WTC11 (cell line): ENCODE data around the gene SPRTN. TPM values are rescaled to one million over a fixed set of nuclear protein-coding genes. Genes with fewer than 3 reads are reported as not detected.

ENCODE experiments used
- ATAC-seq: fragments of 200-7000 bp; cut with Tn5 transposase; 2 replicates; pipeline ENCODE4 v1.10.0; 2021; ENCODE audit warnings: mild to moderate bottlenecking, moderate library complexity
- CTCF ChIA-PET: fragments of 300-600 bp; sonication (Branson Sonifier 250); formaldehyde crosslinking; loops from one replicate; lab custom pipeline; 2021; ENCODE audit warnings: antibody characterized with exemption; lab: Charles Lee
- POLR2A ChIA-PET: fragments of 350-600 bp; sonication (Branson Sonifier 250); formaldehyde crosslinking; loops from one replicate; lab custom pipeline; 2021; ENCODE audit warnings: antibody characterized with exemption; lab: Charles Lee
- DNase-seq: peaks from one replicate; pipeline ENCODE4 v3.0.0; 2021; ENCODE audit warnings: low spot score
- H3K27ac Mint-ChIP-seq: 2 replicates; pipeline ENCODE4 v1.8.0; 2021; ENCODE audit warnings: mixed read lengths
- H3K27me3 Mint-ChIP-seq: 2 replicates; pipeline ENCODE4 v1.8.0; 2021; ENCODE audit warnings: low read depth, mild to moderate bottlenecking, moderate library complexity, mixed read lengths
- H3K36me3 Mint-ChIP-seq: 2 replicates; pipeline ENCODE4 v1.8.0; 2021; ENCODE audit warnings: mixed read lengths
- H3K4me1 Mint-ChIP-seq: 2 replicates; pipeline ENCODE4 v1.8.0; 2022; ENCODE audit warnings: mixed read lengths
- H3K4me3 Mint-ChIP-seq: 2 replicates; pipeline ENCODE4 v1.8.0; 2021; ENCODE audit warnings: mild to moderate bottlenecking, moderate library complexity, mixed read lengths
- H3K9me3 Mint-ChIP-seq: 2 replicates; pipeline ENCODE4 v1.8.0; 2021; ENCODE audit warnings: mixed read lengths
- AR ChIP-seq: fragments of 250-450 bp; sonication (Bioruptor Pico); IDR thresholded peaks from 2 replicates; pipeline ENCODE4 v1.9.0; 2021; ENCODE audit warnings: mild to moderate bottlenecking
- ATF6 ChIP-seq: sonication (generic); formaldehyde crosslinking; IDR thresholded peaks from 2 replicates; pipeline ENCODE4 v1.8.1; 2023; ENCODE audit warnings: mild to moderate bottlenecking, missing genetic modification reagents
- CREB1 ChIP-seq: sonication (generic); formaldehyde crosslinking; IDR thresholded peaks from 2 replicates; pipeline ENCODE4 v1.8.0; 2023; ENCODE audit warnings: mild to moderate bottlenecking, missing genetic modification reagents
- ERG ChIP-seq: fragments of 250-450 bp; sonication (Bioruptor Pico); IDR thresholded peaks from 2 replicates; pipeline ENCODE4 v1.8.0; 2021; ENCODE audit warnings: mild to moderate bottlenecking
- FOXP4 ChIP-seq: sonication (generic); formaldehyde crosslinking; IDR thresholded peaks from 2 replicates; pipeline ENCODE4 v1.8.0; 2022; ENCODE audit warnings: mild to moderate bottlenecking, missing genetic modification reagents
- MLX ChIP-seq: sonication (generic); formaldehyde crosslinking; IDR thresholded peaks from 2 replicates; pipeline ENCODE4 v1.8.1; 2023; ENCODE audit warnings: mild to moderate bottlenecking, missing genetic modification reagents, moderate library complexity
- SMAD4 ChIP-seq: sonication (generic); formaldehyde crosslinking; IDR thresholded peaks from 2 replicates; pipeline ENCODE4 v1.8.0; 2022; ENCODE audit warnings: mild to moderate bottlenecking, missing genetic modification reagents
- SP1 ChIP-seq: sonication (generic); formaldehyde crosslinking; conservative IDR thresholded peaks from 2 replicates; pipeline ENCODE4 v1.8.1; 2022; ENCODE audit warnings: missing genetic modification reagents
- STAT6 ChIP-seq: sonication (generic); formaldehyde crosslinking; conservative IDR thresholded peaks from 2 replicates; pipeline ENCODE4 v1.8.1; 2023; ENCODE audit warnings: mild to moderate bottlenecking, low read depth, missing genetic modification reagents, moderate library complexity
- ZNF232 ChIP-seq: sonication (generic); formaldehyde crosslinking; IDR thresholded peaks from 2 replicates; pipeline ENCODE4 v1.8.0; 2022; ENCODE audit warnings: mild to moderate bottlenecking, missing genetic modification reagents
- ZNF396 ChIP-seq: fragments of 250-450 bp; sonication (Bioruptor Pico); IDR thresholded peaks from 2 replicates; pipeline ENCODE4 v1.8.0; 2021; ENCODE audit warnings: mild to moderate bottlenecking, moderate library complexity, borderline replicate concordance
- ZNF512 ChIP-seq: sonication (generic); formaldehyde crosslinking; IDR thresholded peaks from 2 replicates; pipeline ENCODE4 v1.8.1; 2022; ENCODE audit warnings: missing genetic modification reagents, borderline replicate concordance
- total RNA-seq: library from RNA; stranded (reverse); gene quantifications from 3 replicates; pipeline ENCODE4 v1.2.3, GENCODE V29; 2021

SPRTN gene
- total RNA-seq, 1 experiment from 2014 or later, result 14.6 TPM

- H3K27me3 Mint-ChIP-seq, result peaks cover 9% of the 10 kb centered on the region
- H3K9me3 Mint-ChIP-seq, result no peaks in the 10 kb centered on the region
- CTCF ChIA-PET, result no interaction called here
- no peaks in the 10 kb centered on the region for H3K4me1 Mint-ChIP-seq
- TF ChIP-seq SP1 (no peak), ZNF396 (CRISPR knock-in tag) (no peak), FOXP4 (CRISPR knock-in tag) (no peak), ZNF512 (no peak), SMAD4 (CRISPR knock-in tag) (no peak), ERG (no peak), MLX (CRISPR knock-in tag) (no peak), ZNF232 (CRISPR knock-in tag) (no peak), CREB1 (no peak)
- H3K27ac Mint-ChIP-seq, result no peak overlapping the region
- H3K4me3 Mint-ChIP-seq, result no peak overlapping the region
- DNase-seq (no peak), ATAC-seq (no peak)
- no peaks in the 10 kb centered on the region for H3K36me3 Mint-ChIP-seq
- POLR2A ChIA-PET, result no interaction called here
Observed at GRCh38 chr1:231310391-231310934, 27.6 kb upstream of the SPRTN start.

GRCh38 chr1:231311720-231312431, 26.2 kb upstream of the SPRTN start:
- POLR2A ChIA-PET, result no interaction called here
- TF ChIP-seq SP1 (no peak), ATF6 (no peak), SMAD4 (CRISPR knock-in tag) (no peak), STAT6 (CRISPR knock-in tag) (no peak), AR (CRISPR knock-in tag) (no peak)
- DNase-seq (no peak), ATAC-seq (no peak)
- CTCF ChIA-PET, result interaction anchor here (2.8 kb wide), 1 partner anchor 26 kb away, joined by 7 read pairs; the partner anchor contains the start of genes EXOC8 and SPRTN
- Mint-ChIP-seq H3K4me3 (no peak overlapping the region), H3K36me3 (no peaks in the 10 kb centered on the region), H3K27me3 (peaks cover 9% of the 10 kb centered on the region), H3K4me1 (no peaks in the 10 kb centered on the region), H3K9me3 (no peaks in the 10 kb centered on the region), H3K27ac (no peak overlapping the region)
